ENCODE measurements around the gene TUBG2. TPM values are rescaled to one million over a fixed set of nuclear protein-coding genes. Genes with fewer than 3 reads are reported as not detected.

TUBG2 gene
- total RNA-seq, 2 donors from 2014 or later: 14.4 to 15.8 TPM

- DNase-seq: no peak
- no peak for ATAC-seq
- intact Hi-C loops (cut with DNase I): no loop called here
Observed at GRCh38 chr17:42709561-42709960, 50.5 kb downstream of the TUBG2 start.

Small RNA genes within 50 kb of the gene (microRNA-seq; reads per million reads assigned to microRNA genes)
- gene MIR6780A: 0 to 0.40 reads per million in 2 donors

Other genes with a start within 250 kb of the TUBG2 start
- gene CAVIN1, start 236.0 kb upstream of the TUBG2 start, total RNA-seq: 100 to 1,000 TPM; 258 to 297 TPM
- 10 to 100 TPM; 40.3 to 55.4 TPM for gene ATP6V0A1, start 200.4 kb upstream of the TUBG2 start, total RNA-seq
- 10 to 100 TPM; 15.1 to 20.7 TPM for gene NAGLU, start 123.0 kb upstream of the TUBG2 start, total RNA-seq
- gene HSD17B1, start 106.4 kb upstream of the TUBG2 start, total RNA-seq: 1 to 10 TPM; 2.8 to 3.7 TPM
- gene COASY, start 97.1 kb upstream of the TUBG2 start, total RNA-seq: 10 to 100 TPM; 37.2 to 37.5 TPM
- gene MLX, start 92.2 kb upstream of the TUBG2 start, total RNA-seq: 10 to 100 TPM; 51.3 to 55.3 TPM
- 1 to 10 TPM; 2.2 to 3.4 TPM for gene PSMC3IP, start 81.6 kb upstream of the TUBG2 start, total RNA-seq
- gene RETREG3, start 49.9 kb upstream of the TUBG2 start, total RNA-seq: 10 to 100 TPM; 26.0 to 26.1 TPM
- gene TUBG1, start 49.6 kb upstream of the TUBG2 start, total RNA-seq: 10 to 100 TPM; 45.3 to 54.8 TPM
- gene PLEKHH3, start 17.7 kb downstream of the TUBG2 start, total RNA-seq: 10 to 100 TPM; 18.1 to 19.9 TPM
- 1 to 10 TPM; 1.7 to 3.3 TPM for gene CCR10, start 22.6 kb downstream of the TUBG2 start, total RNA-seq
- 1 to 10 TPM; 4.7 to 7.2 TPM for gene CNTNAP1, start 23.2 kb downstream of the TUBG2 start, total RNA-seq
- gene EZH1, start 85.8 kb downstream of the TUBG2 start, total RNA-seq: 10 to 100 TPM; 28.7 to 38.1 TPM
- gene RAMP2, start 101.9 kb downstream of the TUBG2 start, total RNA-seq: 10 to 100 TPM; 40.9 to 49.7 TPM
- 10 to 100 TPM; 30.0 to 32.1 TPM for gene VPS25, start 114.2 kb downstream of the TUBG2 start, total RNA-seq
- gene WNK4, start 121.3 kb downstream of the TUBG2 start, total RNA-seq: not detected
- gene COA3, start 139.4 kb downstream of the TUBG2 start, total RNA-seq: 10 to 100 TPM; 60.3 to 63.9 TPM
- gene CNTD1, start 139.6 kb downstream of the TUBG2 start, total RNA-seq: under 1 TPM in 1 of 2 donors, not detected in 1; 0.44 TPM
- gene BECN1, start 165.0 kb downstream of the TUBG2 start, total RNA-seq: 10 to 100 TPM; 63.5 to 72.5 TPM
- 10 to 100 TPM; 67.8 to 83.3 TPM for gene PSME3, start 174.1 kb downstream of the TUBG2 start, total RNA-seq
- gene AOC2, start 185.3 kb downstream of the TUBG2 start, total RNA-seq: 1 to 10 TPM; 1.6 to 3.8 TPM
- 10 to 100 TPM; 56.6 to 96.4 TPM for gene AOC3, start 191.9 kb downstream of the TUBG2 start, total RNA-seq
- not detected for gene G6PC1, start 241.5 kb downstream of the TUBG2 start, total RNA-seq

Measured in left cardiac atrium (tissue), 4 donors.